Measurements from ENCODE around the gene MCEMP1. TPM values are rescaled to one million over a fixed set of nuclear protein-coding genes. Genes with fewer than 3 reads are reported as not detected.

Gene MCEMP1
- total RNA-seq, 1 experiment from 2014 or later = not detected

GRCh38 chr19:7709932-7710460, 33.1 kb downstream of the MCEMP1 start:
- Histone ChIP-seq H3K27ac (ENCODE audit: low read length) (no peak overlapping the region), H3K4me1 (ENCODE audit: control insufficient read depth, insufficient read depth, low read length) (no peaks in the 10 kb centered on the region), H3K27me3 (ENCODE audit: control insufficient read depth, insufficient read depth, low read length) (no peaks in the 10 kb centered on the region), H3K9me3 (ENCODE audit: control insufficient read depth, insufficient read depth, low read depth, low read length) (no peaks in the 10 kb centered on the region), H3K4me3 (ENCODE audit: low read depth in 2 of 2, low read length in 2 of 2) (no peak overlapping the region), H3K36me3 (ENCODE audit: control insufficient read depth, insufficient read depth, low read length) (no peaks in the 10 kb centered on the region)
- ChIA-PET POLR2A (no interaction called here), CTCF (no interaction called here)
- intact Hi-C loops (cut with micrococcal nuclease; ENCODE audit: unreplicated experiment) = no loop called here
- no peak for DNase-seq (ENCODE audit: low read depth, low spot score)
- TF ChIP-seq, protein P1, sequence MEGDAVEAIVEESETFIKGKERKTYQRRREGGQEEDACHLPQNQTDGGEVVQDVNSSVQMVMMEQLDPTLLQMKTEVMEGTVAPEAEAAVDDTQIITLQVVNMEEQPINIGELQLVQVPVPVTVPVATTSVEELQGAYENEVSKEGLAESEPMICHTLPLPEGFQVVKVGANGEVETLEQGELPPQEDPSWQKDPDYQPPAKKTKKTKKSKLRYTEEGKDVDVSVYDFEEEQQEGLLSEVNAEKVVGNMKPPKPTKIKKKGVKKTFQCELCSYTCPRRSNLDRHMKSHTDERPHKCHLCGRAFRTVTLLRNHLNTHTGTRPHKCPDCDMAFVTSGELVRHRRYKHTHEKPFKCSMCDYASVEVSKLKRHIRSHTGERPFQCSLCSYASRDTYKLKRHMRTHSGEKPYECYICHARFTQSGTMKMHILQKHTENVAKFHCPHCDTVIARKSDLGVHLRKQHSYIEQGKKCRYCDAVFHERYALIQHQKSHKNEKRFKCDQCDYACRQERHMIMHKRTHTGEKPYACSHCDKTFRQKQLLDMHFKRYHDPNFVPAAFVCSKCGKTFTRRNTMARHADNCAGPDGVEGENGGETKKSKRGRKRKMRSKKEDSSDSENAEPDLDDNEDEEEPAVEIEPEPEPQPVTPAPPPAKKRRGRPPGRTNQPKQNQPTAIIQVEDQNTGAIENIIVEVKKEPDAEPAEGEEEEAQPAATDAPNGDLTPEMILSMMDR (IDR thresholded peaks at IDR 0.05) = no peak
- TF ChIP-seq SIN3A (IDR thresholded peaks at IDR 0.05; ENCODE audit: borderline replicate concordance, insufficient read depth, low read depth, low read length) (no peak), POLR2AphosphoS5 (IDR thresholded peaks at IDR 0.05; ENCODE audit: low read depth, low read length) (no peak), TCF7L2 (IDR thresholded peaks at IDR 0.05; ENCODE audit: low read depth, low read length) (no peak)
- TF ChIP-seq, protein P2, sequence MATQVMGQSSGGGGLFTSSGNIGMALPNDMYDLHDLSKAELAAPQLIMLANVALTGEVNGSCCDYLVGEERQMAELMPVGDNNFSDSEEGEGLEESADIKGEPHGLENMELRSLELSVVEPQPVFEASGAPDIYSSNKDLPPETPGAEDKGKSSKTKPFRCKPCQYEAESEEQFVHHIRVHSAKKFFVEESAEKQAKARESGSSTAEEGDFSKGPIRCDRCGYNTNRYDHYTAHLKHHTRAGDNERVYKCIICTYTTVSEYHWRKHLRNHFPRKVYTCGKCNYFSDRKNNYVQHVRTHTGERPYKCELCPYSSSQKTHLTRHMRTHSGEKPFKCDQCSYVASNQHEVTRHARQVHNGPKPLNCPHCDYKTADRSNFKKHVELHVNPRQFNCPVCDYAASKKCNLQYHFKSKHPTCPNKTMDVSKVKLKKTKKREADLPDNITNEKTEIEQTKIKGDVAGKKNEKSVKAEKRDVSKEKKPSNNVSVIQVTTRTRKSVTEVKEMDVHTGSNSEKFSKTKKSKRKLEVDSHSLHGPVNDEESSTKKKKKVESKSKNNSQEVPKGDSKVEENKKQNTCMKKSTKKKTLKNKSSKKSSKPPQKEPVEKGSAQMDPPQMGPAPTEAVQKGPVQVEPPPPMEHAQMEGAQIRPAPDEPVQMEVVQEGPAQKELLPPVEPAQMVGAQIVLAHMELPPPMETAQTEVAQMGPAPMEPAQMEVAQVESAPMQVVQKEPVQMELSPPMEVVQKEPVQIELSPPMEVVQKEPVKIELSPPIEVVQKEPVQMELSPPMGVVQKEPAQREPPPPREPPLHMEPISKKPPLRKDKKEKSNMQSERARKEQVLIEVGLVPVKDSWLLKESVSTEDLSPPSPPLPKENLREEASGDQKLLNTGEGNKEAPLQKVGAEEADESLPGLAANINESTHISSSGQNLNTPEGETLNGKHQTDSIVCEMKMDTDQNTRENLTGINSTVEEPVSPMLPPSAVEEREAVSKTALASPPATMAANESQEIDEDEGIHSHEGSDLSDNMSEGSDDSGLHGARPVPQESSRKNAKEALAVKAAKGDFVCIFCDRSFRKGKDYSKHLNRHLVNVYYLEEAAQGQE (IDR thresholded peaks at IDR 0.05; ENCODE audit: insufficient read depth in 1 of 2, low read depth in 2 of 2, low read length in 1 of 2) = no peak
- no TSS peak for BruUV-seq (replicated peaks)
- ATAC-seq = no peak
- in situ Hi-C loops (cut with HindIII; ENCODE audit: low pct_unique_long_range_greater_than_20kb, low sequenced_read_pairs) = no loop called here

DNA sequence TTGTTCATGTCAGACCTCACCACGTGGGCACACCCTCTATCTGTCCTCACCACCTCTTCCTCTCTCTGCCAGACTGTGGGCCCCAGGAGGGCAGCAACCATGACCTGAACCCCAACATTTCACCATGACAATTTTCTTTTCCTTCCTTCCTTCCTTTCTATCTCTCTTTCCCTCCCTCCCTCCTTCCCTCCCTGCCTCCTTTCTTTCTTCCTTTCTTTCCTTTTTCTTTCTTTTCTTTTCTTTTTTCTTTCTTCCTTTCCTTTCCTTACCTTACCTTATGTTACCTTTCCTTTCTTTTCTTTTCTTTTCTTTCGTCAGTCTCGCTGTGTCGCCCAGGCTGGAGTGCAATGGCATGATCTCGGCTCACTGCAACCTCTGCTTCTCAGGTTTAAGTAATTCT, 33.7 kb downstream of the MCEMP1 start:
- no peaks in the 10 kb centered on the region for H3K4me1 ChIP-seq (ENCODE audit: control insufficient read depth, insufficient read depth, low read length)
- in situ Hi-C loops (cut with HindIII; ENCODE audit: low pct_unique_long_range_greater_than_20kb, low sequenced_read_pairs) = no loop called here
- H3K27ac ChIP-seq (ENCODE audit: low read length) = no peak overlapping the region
- ATAC-seq (no peak), DNase-seq (ENCODE audit: low read depth, low spot score) (no peak)
- no peak overlapping the region for H3K4me3 ChIP-seq (ENCODE audit: low read depth in 2 of 2, low read length in 2 of 2)
- H3K9me3 ChIP-seq (ENCODE audit: control insufficient read depth, insufficient read depth, low read depth, low read length) = no peaks in the 10 kb centered on the region
- ChIA-PET POLR2A (no interaction called here), CTCF (no interaction called here)
- no peaks in the 10 kb centered on the region for H3K27me3 ChIP-seq (ENCODE audit: control insufficient read depth, insufficient read depth, low read length)
- H3K36me3 ChIP-seq (ENCODE audit: control insufficient read depth, insufficient read depth, low read length) = no peaks in the 10 kb centered on the region
- TF ChIP-seq, protein P2 (IDR thresholded peaks at IDR 0.05; ENCODE audit: insufficient read depth in 1 of 2, low read depth in 2 of 2, low read length in 1 of 2) = no peak
- TF ChIP-seq, protein P1 (IDR thresholded peaks at IDR 0.05) = no peak
- BruUV-seq (replicated peaks) = no TSS peak
- intact Hi-C loops (cut with micrococcal nuclease; ENCODE audit: unreplicated experiment) = no loop called here
